Tibial artery (tissue), 4 donors: ENCODE measurements around the gene NEDD1.

Experiments used
- DNase-seq, 2 donors: peaks; one replicate each; pipeline ENCODE4 v3.0.0-alpha.2; 2019
- H3K27ac ChIP-seq, 2 donors: fragments of 200-600 bp; sonication (generic) in 1 of 2; 1 replicate in 1 of 2; 2 replicates in 1 of 2; pipeline ENCODE4 v1.5.1; 2018 to 2019; ENCODE audit warnings: mild to moderate bottlenecking in 1 of 2
- H3K27me3 ChIP-seq, 2 donors: fragments of 200-600 bp; sonication (generic) in 1 of 2; one replicate each; pipeline versions ENCODE4 v1.5.1 to v1.6.0; 2016 to 2019
- H3K36me3 ChIP-seq, 3 donors: fragments of 200-600 bp; sonication (generic) in 2 of 3; one replicate each; pipeline ENCODE4 v1.5.1; 2016 to 2019; ENCODE audit warnings: mild to moderate bottlenecking in 2 of 3
- H3K4me1 ChIP-seq, 4 donors: fragments of 200-600 bp; sonication (generic) in 2 of 4; 1 replicate in 3 of 4; 2 replicates in 1 of 4; pipeline ENCODE4 v1.5.1; 2016 to 2019
- H3K4me3 ChIP-seq, 2 donors: fragments of 200-600 bp; sonication (generic) in 1 of 2; 1 replicate in 1 of 2; 2 replicates in 1 of 2; pipeline ENCODE4 v1.5.1; 2018 to 2019; ENCODE audit warnings: mild to moderate bottlenecking in 2 of 2
- H3K9me3 ChIP-seq, 3 donors: fragments of 200-600 bp; sonication (generic) in 1 of 3; one replicate each; pipeline ENCODE4 v1.5.1; 2016 to 2019
- intact Hi-C: fragments of 100-400 bp; cut with DNase I; formaldehyde crosslinking; loops from one replicate; pipeline ENCODE4 v1.15.0; 2023; ENCODE audit warnings: low total_unique reads
- TF ChIP-seq, protein P1 (sequence below), 2 experiments: fragments of 200-600 bp in 1 of 2; fragments of 450-650 bp in 1 of 2; IDR thresholded peaks; one replicate each; pipeline ENCODE4 v1.5.1; 2017 to 2019; ENCODE audit warnings: antibody characterized with exemption in 2 of 2, mild to moderate bottlenecking in 1 of 2, moderate library complexity in 1 of 2

NEDD1 gene

DNA sequence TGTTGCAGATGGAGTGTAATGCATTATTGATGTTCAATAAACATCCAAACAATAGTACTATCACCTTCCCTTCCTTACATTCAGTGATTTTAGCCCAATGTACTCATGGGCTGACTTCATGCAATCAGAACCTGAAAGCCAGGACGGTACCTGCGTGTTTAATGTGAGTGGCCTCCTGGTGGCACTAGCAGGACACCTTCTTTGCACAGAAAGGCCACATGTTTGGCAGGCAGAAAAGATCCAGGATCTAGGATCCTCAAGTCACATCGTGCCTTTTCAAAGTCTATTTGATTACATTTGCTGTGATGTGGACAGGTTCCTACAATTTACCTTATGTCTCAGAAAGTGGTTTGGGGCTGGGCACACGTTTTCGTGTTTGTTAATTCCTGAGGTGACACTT, 82.9 kb downstream of the NEDD1 start:
- peaks cover 0 to 11% (median 9%) of the 10 kb centered on the region in 4 donors for H3K4me1 ChIP-seq
- intact Hi-C loops: loop anchor here (10.0 kb wide), 1 partner anchor 415 kb away; no protein-coding TSS in a partner anchor
- TF ChIP-seq, protein P1, sequence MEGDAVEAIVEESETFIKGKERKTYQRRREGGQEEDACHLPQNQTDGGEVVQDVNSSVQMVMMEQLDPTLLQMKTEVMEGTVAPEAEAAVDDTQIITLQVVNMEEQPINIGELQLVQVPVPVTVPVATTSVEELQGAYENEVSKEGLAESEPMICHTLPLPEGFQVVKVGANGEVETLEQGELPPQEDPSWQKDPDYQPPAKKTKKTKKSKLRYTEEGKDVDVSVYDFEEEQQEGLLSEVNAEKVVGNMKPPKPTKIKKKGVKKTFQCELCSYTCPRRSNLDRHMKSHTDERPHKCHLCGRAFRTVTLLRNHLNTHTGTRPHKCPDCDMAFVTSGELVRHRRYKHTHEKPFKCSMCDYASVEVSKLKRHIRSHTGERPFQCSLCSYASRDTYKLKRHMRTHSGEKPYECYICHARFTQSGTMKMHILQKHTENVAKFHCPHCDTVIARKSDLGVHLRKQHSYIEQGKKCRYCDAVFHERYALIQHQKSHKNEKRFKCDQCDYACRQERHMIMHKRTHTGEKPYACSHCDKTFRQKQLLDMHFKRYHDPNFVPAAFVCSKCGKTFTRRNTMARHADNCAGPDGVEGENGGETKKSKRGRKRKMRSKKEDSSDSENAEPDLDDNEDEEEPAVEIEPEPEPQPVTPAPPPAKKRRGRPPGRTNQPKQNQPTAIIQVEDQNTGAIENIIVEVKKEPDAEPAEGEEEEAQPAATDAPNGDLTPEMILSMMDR (IDR thresholded peaks at IDR 0.05): no peak

DNA sequence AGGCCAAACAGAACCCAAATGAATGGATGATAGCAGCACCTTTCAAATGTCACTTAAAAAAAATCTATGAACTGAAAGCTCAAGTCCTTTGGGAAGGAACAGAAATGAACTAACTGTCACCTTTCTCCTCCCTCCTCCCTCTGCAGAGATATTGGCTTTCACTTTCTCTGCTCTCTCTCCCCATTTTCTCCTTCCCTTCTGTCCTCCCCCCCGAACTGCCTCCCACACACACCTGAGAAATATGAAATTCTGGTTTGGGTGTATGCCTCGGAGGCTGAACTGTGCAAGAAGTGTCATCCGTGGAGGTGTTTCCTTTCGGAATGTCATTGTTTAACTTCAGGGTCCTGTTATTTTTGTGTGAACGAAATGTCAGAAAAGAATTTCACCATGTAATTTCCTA, 87.8 kb downstream of the NEDD1 start:
- Histone ChIP-seq H3K4me1 (no peaks in the 10 kb centered on the region), H3K4me3 (no peak overlapping the region), H3K27me3 (no peaks in the 10 kb centered on the region), H3K27ac (no peak overlapping the region), H3K9me3 (no peaks in the 10 kb centered on the region), H3K36me3 (no peaks in the 10 kb centered on the region)
- DNase-seq: no peak
- intact Hi-C loops: no loop called here
- TF ChIP-seq, protein P1 (IDR thresholded peaks at IDR 0.05): no peak

More for the DNA sequence above, 82.9 kb downstream of the NEDD1 start:
- H3K27me3 ChIP-seq: peaks cover 0 to 13% of the 10 kb centered on the region in 2 donors
- H3K4me3 ChIP-seq: no peak overlapping the region
- H3K9me3 ChIP-seq: no peaks in the 10 kb centered on the region
- no peaks in the 10 kb centered on the region for H3K36me3 ChIP-seq
- no peak for DNase-seq
- no peak overlapping the region for H3K27ac ChIP-seq

DNA sequence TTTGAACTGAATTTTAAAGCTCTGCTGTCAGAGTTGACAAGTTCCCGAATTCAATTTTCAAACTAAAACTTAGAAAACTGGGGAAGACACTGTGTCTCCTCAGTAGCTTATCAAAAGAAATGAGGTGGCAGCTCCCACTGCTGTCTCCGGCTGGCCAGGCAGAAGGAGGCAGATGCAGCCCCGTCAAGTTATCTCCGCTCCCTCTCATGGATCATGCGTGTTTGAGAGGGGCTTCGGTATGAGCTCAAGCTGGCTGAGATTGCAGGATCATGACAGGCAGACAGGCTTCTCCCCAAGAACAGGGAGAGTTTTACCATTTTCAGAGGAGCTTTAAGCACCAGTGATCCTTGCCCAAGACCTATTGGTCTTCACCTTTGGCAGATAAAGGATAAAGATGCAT, 88.8 kb downstream of the NEDD1 start:
- no peak for DNase-seq
- H3K4me3 ChIP-seq: no peak overlapping the region
- H3K36me3 ChIP-seq: no peaks in the 10 kb centered on the region
- intact Hi-C loops: no loop called here
- TF ChIP-seq, protein P1 (IDR thresholded peaks at IDR 0.05): no peak
- H3K27ac ChIP-seq: no peak overlapping the region
- H3K27me3 ChIP-seq: no peaks in the 10 kb centered on the region
- H3K9me3 ChIP-seq: no peaks in the 10 kb centered on the region
- H3K4me1 ChIP-seq: no peaks in the 10 kb centered on the region

DNA sequence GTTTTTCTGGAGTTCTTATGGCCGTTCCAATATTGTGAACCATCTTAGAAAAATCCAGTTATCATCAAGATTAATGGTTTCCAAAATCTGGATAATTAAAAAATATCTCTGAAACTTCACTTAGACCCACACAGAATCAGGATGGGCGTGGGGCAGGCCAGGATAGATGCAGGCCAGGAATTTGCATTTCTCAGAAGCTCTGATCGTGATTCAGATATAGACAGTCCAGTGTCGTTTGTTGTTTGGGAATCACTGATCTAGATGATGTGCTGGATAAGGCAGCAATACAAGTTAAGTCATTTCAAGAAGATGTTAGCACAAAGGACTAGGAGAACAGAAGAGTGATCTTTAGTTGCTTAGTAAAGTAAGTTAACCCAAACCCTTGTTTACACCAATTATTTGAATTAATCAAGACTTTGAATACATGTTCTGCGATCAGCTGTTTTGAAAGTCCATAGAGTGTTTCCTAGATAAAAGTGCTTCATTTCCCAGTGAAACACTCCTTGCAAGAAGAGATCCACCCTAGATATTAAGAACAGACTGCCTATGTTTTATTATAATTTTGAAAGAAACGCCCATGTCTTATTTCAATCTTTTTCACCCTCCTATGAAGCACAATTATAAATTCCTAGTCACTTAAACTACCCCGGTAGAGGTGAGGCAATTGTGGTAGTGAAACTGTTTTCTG, 90.9 kb downstream of the NEDD1 start:
- Histone ChIP-seq H3K36me3 (no peaks in the 10 kb centered on the region), H3K27ac (no peak overlapping the region), H3K27me3 (no peaks in the 10 kb centered on the region), H3K4me3 (no peak overlapping the region), H3K4me1 (no peaks in the 10 kb centered on the region), H3K9me3 (no peaks in the 10 kb centered on the region)
- no peak for DNase-seq
- intact Hi-C loops: no loop called here
- TF ChIP-seq, protein P1 (IDR thresholded peaks at IDR 0.05): no peak

DNA sequence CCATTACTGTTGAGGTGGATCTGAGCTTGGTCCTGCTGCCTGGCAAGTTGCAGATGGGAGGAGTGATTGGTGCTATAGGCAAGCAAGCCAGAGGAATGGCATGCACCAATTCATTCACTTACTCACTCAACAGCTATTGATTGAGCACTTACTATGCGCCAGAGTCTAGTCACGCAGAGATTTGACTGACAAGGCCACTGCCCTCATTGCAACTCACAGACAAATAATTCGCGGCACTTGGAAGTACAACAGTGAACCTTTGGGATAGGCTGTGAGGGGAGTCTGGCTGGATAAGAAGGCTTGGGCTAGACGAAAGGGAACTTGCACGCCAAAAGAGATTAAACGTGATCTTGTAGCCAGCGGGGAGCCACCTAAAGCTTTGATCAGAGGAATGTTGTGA, 96.2 kb downstream of the NEDD1 start:
- H3K27me3 ChIP-seq: no peaks in the 10 kb centered on the region
- H3K4me3 ChIP-seq: no peak overlapping the region
- intact Hi-C loops: no loop called here
- H3K27ac ChIP-seq: no peak overlapping the region
- no peak for DNase-seq
- TF ChIP-seq, protein P1 (IDR thresholded peaks at IDR 0.05): no peak
- no peaks in the 10 kb centered on the region for H3K36me3 ChIP-seq
- no peaks in the 10 kb centered on the region for H3K4me1 ChIP-seq
- H3K9me3 ChIP-seq: no peaks in the 10 kb centered on the region
